Ishikawa (cell line): ENCODE results near the gene MLLT6.

Experiments
- CEBPB ChIP-seq: IDR thresholded peaks from 2 replicates; pipeline ENCODE4 v1.6.1; 2012
- CREB1 ChIP-seq: IDR thresholded peaks from 2 replicates; pipeline ENCODE4 v1.6.1; 2012; ENCODE audit warnings: low read depth
- EGR1 ChIP-seq: IDR thresholded peaks from 2 replicates; pipeline ENCODE4 v1.6.1; 2012
- EP300 ChIP-seq: IDR thresholded peaks from 2 replicates; pipeline ENCODE4 v1.6.1; 2012; ENCODE audit warnings: borderline replicate concordance
- FOXM1 ChIP-seq: IDR thresholded peaks from 2 replicates; pipeline ENCODE4 v1.6.1; 2012; ENCODE audit warnings: low read depth, borderline replicate concordance
- NFIC ChIP-seq: IDR thresholded peaks from 2 replicates; pipeline ENCODE4 v1.6.1; 2012
- RAD21 ChIP-seq: IDR thresholded peaks from 2 replicates; pipeline ENCODE4 v1.6.1; 2012; ENCODE audit warnings: low read depth
- TAF1 ChIP-seq: IDR thresholded peaks from 2 replicates; pipeline ENCODE4 v1.6.1; 2012; ENCODE audit warnings: low read depth, mild to moderate bottlenecking
- TCF12 ChIP-seq: IDR thresholded peaks from 2 replicates; pipeline ENCODE4 v1.6.1; 2012; ENCODE audit warnings: low read depth
- TEAD4 ChIP-seq: IDR thresholded peaks from 2 replicates; pipeline ENCODE4 v1.6.1; 2012
- YY1 ChIP-seq: IDR thresholded peaks from 2 replicates; pipeline ENCODE4 v1.6.1; 2012; ENCODE audit warnings: low read depth
- ZBTB7A ChIP-seq: IDR thresholded peaks from 2 replicates; pipeline ENCODE4 v1.6.1; 2012; ENCODE audit warnings: low read depth
- TF ChIP-seq, protein P1 (sequence below): IDR thresholded peaks from 2 replicates; pipeline ENCODE4 v1.6.1; 2012; ENCODE audit warnings: low read depth, mild to moderate bottlenecking
- TF ChIP-seq, protein P2 (sequence below): IDR thresholded peaks from 2 replicates; pipeline ENCODE4 v1.6.1; 2012
- TF ChIP-seq, protein P3 (sequence below): IDR thresholded peaks from 2 replicates; pipeline ENCODE4 v1.6.1; 2012

MLLT6 gene

DNA sequence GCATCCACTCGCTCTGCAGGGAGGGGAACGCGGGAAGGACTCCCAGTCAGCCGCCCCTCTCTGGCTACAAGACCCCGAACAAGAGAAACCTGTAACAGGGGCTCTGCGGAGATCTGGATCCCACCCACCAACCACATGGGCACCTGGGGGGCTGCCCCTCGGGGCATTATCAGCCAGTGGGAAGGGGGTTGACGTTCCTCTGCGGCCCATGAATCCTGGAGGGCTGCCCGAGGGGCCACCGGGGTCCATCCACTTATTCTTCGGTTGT is 44.9 kb downstream of the MLLT6 start:
- TF ChIP-seq, protein P1, sequence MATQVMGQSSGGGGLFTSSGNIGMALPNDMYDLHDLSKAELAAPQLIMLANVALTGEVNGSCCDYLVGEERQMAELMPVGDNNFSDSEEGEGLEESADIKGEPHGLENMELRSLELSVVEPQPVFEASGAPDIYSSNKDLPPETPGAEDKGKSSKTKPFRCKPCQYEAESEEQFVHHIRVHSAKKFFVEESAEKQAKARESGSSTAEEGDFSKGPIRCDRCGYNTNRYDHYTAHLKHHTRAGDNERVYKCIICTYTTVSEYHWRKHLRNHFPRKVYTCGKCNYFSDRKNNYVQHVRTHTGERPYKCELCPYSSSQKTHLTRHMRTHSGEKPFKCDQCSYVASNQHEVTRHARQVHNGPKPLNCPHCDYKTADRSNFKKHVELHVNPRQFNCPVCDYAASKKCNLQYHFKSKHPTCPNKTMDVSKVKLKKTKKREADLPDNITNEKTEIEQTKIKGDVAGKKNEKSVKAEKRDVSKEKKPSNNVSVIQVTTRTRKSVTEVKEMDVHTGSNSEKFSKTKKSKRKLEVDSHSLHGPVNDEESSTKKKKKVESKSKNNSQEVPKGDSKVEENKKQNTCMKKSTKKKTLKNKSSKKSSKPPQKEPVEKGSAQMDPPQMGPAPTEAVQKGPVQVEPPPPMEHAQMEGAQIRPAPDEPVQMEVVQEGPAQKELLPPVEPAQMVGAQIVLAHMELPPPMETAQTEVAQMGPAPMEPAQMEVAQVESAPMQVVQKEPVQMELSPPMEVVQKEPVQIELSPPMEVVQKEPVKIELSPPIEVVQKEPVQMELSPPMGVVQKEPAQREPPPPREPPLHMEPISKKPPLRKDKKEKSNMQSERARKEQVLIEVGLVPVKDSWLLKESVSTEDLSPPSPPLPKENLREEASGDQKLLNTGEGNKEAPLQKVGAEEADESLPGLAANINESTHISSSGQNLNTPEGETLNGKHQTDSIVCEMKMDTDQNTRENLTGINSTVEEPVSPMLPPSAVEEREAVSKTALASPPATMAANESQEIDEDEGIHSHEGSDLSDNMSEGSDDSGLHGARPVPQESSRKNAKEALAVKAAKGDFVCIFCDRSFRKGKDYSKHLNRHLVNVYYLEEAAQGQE: no peak
- TF ChIP-seq EGR1 (no peak), FOXM1 (no peak), EP300 (no peak), CREB1 (no peak), RAD21 (no peak), NFIC (no peak), TCF12 (no peak), TEAD4 (no peak), CEBPB (no peak), YY1 (no peak), ZBTB7A (no peak), TAF1 (no peak)
- TF ChIP-seq, protein P2, sequence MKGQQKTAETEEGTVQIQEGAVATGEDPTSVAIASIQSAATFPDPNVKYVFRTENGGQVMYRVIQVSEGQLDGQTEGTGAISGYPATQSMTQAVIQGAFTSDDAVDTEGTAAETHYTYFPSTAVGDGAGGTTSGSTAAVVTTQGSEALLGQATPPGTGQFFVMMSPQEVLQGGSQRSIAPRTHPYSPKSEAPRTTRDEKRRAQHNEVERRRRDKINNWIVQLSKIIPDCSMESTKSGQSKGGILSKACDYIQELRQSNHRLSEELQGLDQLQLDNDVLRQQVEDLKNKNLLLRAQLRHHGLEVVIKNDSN: no peak
- TF ChIP-seq, protein P3, sequence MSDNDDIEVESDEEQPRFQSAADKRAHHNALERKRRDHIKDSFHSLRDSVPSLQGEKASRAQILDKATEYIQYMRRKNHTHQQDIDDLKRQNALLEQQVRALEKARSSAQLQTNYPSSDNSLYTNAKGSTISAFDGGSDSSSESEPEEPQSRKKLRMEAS: no peak

DNA sequence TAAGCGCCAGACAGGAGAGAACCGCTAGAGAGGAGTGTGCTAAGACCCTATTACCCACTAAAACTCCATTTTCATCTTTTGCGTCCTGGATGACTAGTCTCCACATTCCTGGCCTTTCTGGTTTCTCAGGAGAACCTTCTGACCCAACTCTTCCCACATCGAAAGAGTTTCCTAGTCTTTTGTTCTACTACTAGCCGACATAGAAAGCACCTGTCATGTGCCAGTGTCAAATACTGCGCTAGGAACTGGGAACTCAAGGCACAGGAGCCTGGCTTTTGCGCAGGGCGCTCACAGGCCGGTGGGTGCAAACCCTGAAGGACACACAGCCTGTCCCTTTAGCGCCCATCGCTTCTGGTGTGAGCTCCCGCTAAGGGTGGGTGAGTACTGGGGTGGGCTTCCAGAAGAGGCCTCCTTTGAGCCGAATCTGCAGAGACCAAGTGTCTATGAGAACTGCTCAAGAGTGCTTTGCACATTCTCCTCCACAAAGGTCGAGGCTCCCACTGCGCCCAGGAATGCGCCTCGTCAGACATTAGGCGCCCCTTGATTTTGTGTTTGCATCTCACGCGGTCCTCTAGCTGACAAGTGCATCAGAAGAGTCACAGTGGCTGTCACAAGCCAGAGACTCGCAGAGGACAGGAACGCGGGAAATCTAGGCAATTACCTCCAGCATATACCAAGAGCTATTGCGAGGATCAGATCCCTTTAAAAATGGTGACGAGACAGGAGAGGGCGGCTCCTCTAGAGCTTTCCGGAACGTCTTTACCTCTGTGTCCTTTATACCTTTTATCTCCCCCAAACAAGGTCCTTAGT is 45.4 kb downstream of the MLLT6 start:
- TF ChIP-seq NFIC (no peak), EP300 (no peak), RAD21 (no peak), TCF12 (no peak), EGR1 (no peak), TAF1 (no peak), ZBTB7A (no peak), TEAD4 (no peak), CEBPB (no peak), YY1 (no peak), FOXM1 (no peak), CREB1 (no peak)
- TF ChIP-seq, protein P1: no peak
- TF ChIP-seq, protein P2: no peak
- TF ChIP-seq, protein P3: no peak

DNA sequence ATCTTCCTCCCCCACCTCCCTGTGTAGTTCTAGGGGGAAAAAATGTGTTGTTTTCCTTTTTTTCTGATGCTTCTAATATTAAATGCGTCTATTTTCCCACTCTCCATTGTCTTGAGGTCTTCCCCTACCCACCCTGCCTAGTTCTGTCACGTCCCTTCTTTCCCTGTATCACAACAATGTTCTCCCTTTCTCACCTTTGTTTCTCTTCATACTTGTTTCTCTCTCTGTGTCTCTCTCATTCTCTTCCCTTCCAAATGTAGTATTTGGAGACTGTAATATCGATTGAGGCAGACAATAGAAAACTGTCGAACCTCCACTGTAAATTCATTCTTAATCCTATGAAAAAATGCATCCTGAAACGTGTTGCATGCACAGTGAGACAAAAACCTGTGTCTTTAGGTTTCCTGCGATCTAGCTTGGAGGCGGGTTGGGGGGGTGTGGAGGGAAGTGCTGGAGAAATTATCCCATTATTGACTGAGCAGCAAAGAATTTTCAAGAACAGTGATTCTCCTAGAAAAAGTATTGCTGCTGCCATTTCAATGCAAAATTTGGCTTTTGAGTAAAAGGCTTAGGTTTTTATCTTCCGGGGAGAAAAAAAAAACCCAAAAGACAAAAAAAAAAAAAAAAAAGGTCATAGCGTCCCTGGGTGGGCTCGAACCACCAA is 46.2 kb downstream of the MLLT6 start:
- TF ChIP-seq, protein P3: no peak
- TF ChIP-seq, protein P2: no peak
- TF ChIP-seq, protein P1: no peak
- no peak for TF ChIP-seq NFIC
- no peak for TF ChIP-seq EGR1
- TF ChIP-seq ZBTB7A: no peak
- TF ChIP-seq RAD21: no peak
- TF ChIP-seq EP300: no peak
- TF ChIP-seq CEBPB: no peak
- TF ChIP-seq TEAD4: no peak
- no peak for TF ChIP-seq FOXM1
- no peak for TF ChIP-seq CREB1
- TF ChIP-seq TCF12: no peak
- no peak for TF ChIP-seq TAF1
- TF ChIP-seq YY1: no peak
